Urinary bladder (tissue), 4 donors: ENCODE results near the gene GID4. TPM values are rescaled to one million over a fixed set of nuclear protein-coding genes. Genes with fewer than 3 reads are reported as not detected.
"Not testable (repeated sequence)": the region's sequence is repeated elsewhere in the genome, so short reads cannot be mapped to it uniquely, and the experiment has no call there.

Experiments used
- DNase-seq: peaks from one replicate; pipeline ENCODE4 v3.0.0-alpha.2; 2015; ENCODE audit errors: extremely low spot score
- H3K27ac ChIP-seq: one replicate; pipeline ENCODE4 v1.5.1; 2013; ENCODE audit warnings: low read depth, mild to moderate bottlenecking, moderate library complexity
- H3K36me3 ChIP-seq: one replicate; pipeline ENCODE4 v1.6.1; 2013; ENCODE audit warnings: mild to moderate bottlenecking, moderate library complexity; ENCODE audit not compliant: insufficient read depth
- H3K4me1 ChIP-seq: one replicate; pipeline ENCODE4 v1.6.1; 2013; ENCODE audit warnings: mild to moderate bottlenecking, moderate library complexity; ENCODE audit not compliant: insufficient read depth
- H3K4me3 ChIP-seq: one replicate; pipeline ENCODE4 v1.5.1; 2013; ENCODE audit warnings: low read depth, low read length
- WGBS: extraction: QIAGEN DNeasy Blood & Tissue Kit; methylation state at CpG from one replicate; pipeline ENCODE4 v1.1.7; 2013; 5-methylcytosine and 5-hydroxymethylcytosine counted together
- polyA plus RNA-seq: library from polyadenylated mRNA; stranded (reverse); fragments of 200-250 nt; gene quantifications from one replicate; pipeline ENCODE4 v1.2.3, GENCODE V29; 2013
- total RNA-seq: library from RNA; depleted of rRNA; stranded (reverse); fragments of >200 nt; gene quantifications from one replicate; pipeline ENCODE4 v1.2.3, GENCODE V29; 2014
- donor health status: healthy with polysubstance abuse.
- donor health status: healthy.

GID4 gene
- total RNA-seq (9.5 TPM), polyA plus RNA-seq (14.6 TPM)

DNA sequence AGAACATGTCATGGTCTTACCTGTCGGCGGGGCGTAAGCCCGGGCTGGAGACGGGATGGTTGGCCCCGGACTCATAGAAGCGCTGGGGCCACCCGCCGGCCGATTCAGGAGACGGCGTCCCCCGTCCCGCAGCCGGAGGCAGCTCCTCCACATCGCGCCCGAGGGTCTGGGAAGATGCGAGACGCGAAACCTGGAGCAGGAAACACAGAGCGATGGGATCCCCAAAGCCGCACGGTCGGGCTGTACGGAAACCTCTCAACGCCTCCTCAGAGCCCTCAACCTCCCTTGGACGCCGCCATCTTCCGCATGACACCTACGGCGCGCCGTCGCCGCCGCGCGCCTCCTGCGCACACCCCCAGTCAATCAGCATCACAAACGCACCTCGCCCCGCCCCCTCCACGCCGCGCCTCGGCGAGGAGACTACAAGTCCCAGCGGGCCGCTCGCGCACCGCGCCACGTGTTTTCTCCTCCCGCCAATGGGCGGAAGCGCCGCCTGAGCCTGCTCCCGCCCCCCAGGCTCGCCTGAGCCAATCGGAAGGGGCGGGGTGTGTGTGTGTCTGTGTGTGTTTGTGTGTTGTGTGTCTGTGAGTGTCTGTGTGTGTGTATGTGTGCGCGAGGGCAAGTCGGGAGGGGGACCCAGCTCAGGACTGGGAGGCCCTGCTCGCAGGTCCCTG, at the start of gene GID4, which contains the start of gene ATPAF2:
Gene GID4, plus strand, starts transcription at position 548 of the 674 bp plus-strand sequence. Its CDS starts 57 bp downstream, at position 605.
Gene ATPAF2, minus strand, starts transcription at position 308 of the 674 bp plus-strand sequence. Its CDS starts 155 bp downstream, at position 153.
- H3K4me3 ChIP-seq: peak within 1 kb of the TSS; percentile 94
- H3K36me3 ChIP-seq: no peaks in the 10 kb centered on the region
- H3K27ac ChIP-seq: peak within 1 kb of the TSS; percentile 56
- DNase-seq: peak; percentile 95
- WGBS: under 1% methylated on average over 67 of the region's 67 CpGs
- H3K4me1 ChIP-seq: no peaks in the 10 kb centered on the region

- H3K36me3 ChIP-seq: no peaks in the 10 kb centered on the region
- DNase-seq: no peak
- WGBS: 89% methylated on average over 10 of the region's 10 CpGs
- H3K4me3 ChIP-seq: no peak overlapping the region
- H3K27ac ChIP-seq: no peak overlapping the region
- no peaks in the 10 kb centered on the region for H3K4me1 ChIP-seq
Observed at GRCh38 chr17:17989618-17990017, 49.6 kb upstream of the GID4 start.

DNA sequence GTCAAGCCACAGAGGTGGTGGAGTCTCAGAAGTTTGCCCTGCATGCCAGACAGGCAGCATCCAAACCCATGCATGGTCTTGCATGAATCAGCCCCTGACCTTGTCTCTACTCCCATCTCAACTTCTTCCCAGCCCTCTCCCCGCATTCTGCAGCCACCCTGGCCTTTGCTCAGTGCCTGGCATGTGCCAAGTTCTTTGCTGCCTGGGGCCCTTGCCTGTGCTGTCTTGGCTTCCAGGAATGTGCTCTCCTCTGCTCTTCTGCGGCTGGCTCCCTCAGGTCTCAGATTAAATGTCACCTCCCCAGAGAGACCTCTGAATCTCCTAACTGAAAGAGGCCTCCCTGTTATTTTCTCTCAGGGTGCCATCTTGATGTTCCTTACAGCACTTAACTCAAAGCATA, 48.9 kb upstream of the GID4 start:
- no peaks in the 10 kb centered on the region for H3K4me1 ChIP-seq
- no peak overlapping the region for H3K4me3 ChIP-seq
- 86% methylated on average over 2 of the region's 2 CpGs for whole genome bisulfite sequencing
- H3K36me3 ChIP-seq: no peaks in the 10 kb centered on the region
- DNase-seq: no peak
- no peak overlapping the region for H3K27ac ChIP-seq

- H3K27ac ChIP-seq: no peak overlapping the region
- DNase-seq: no peak
- WGBS: 93% methylated on average over 2 of the region's 2 CpGs
- no peaks in the 10 kb centered on the region for H3K4me1 ChIP-seq
- H3K36me3 ChIP-seq: no peaks in the 10 kb centered on the region
- no peak overlapping the region for H3K4me3 ChIP-seq
Observed at GRCh38 chr17:17993366-17993765, 45.8 kb upstream of the GID4 start.

GRCh38 chr17:17993852-17994251, 45.4 kb upstream of the GID4 start:
- Histone ChIP-seq H3K4me3 (no peak overlapping the region), H3K4me1 (no peaks in the 10 kb centered on the region), H3K36me3 (no peaks in the 10 kb centered on the region), H3K27ac (no peak overlapping the region)
- no peak for DNase-seq
- WGBS: 97% methylated on average over 12 of the region's 12 CpGs

- DNase-seq: no peak
- 63% methylated on average over 18 of the region's 18 CpGs for WGBS
- no peak overlapping the region for H3K27ac ChIP-seq
Observed at GRCh38 chr17:17994271-17995069, 44.7 kb upstream of the GID4 start.

DNA sequence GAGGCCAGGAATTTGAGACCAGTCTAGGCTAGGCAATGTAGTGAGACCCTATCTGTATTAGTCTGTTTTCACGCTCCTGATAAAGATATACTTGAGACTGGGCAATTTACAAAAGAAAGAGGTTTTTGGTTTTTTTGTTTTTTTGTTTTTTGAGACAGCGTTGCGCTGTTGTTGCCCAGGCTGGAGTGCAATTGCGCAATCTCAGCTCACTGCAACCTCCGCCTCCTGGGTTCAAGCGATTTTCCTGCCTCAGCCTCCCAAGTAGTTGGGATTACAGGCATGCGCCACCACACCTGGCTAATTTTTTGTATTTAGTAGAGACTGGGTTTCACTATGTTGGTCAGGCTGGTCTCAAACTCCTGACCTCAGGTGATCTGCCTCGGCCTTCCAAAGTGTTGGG, 43.3 kb upstream of the GID4 start:
- not testable (repeated sequence) for H3K4me1 ChIP-seq, H3K27ac ChIP-seq, H3K4me3 ChIP-seq, H3K36me3 ChIP-seq, DNase-seq
- 98% methylated on average over 8 of the region's 8 CpGs for WGBS

More at GRCh38 chr17:17994271-17995069, 44.7 kb upstream of the GID4 start:
- Histone ChIP-seq H3K4me1 (no peaks in the 10 kb centered on the region), H3K4me3 (no peak overlapping the region), H3K36me3 (no peaks in the 10 kb centered on the region)

- 92% methylated on average over 8 of the region's 8 CpGs for WGBS
Observed at GRCh38 chr17:17998934-17999333, 40.3 kb upstream of the GID4 start.

GRCh38 chr17:17999364-18000029, 39.7 kb upstream of the GID4 start:
- Histone ChIP-seq H3K36me3 (no peaks in the 10 kb centered on the region), H3K4me3 (no peak overlapping the region), H3K4me1 (no peaks in the 10 kb centered on the region), H3K27ac (no peak overlapping the region)
- 81% methylated on average over 9 of the region's 9 CpGs for WGBS
- DNase-seq: no peak

More at GRCh38 chr17:17998934-17999333, 40.3 kb upstream of the GID4 start:
- no peak overlapping the region for H3K27ac ChIP-seq
- H3K4me3 ChIP-seq: no peak overlapping the region
- H3K36me3 ChIP-seq: no peaks in the 10 kb centered on the region
- DNase-seq: no peak
- no peaks in the 10 kb centered on the region for H3K4me1 ChIP-seq

GRCh38 chr17:18000030-18000408, 39.2 kb upstream of the GID4 start:
- H3K4me1 ChIP-seq: no peaks in the 10 kb centered on the region
- no peak for DNase-seq
- no peak overlapping the region for H3K27ac ChIP-seq
- no peaks in the 10 kb centered on the region for H3K36me3 ChIP-seq
- WGBS: 77% methylated on average over 8 of the region's 8 CpGs
- H3K4me3 ChIP-seq: no peak overlapping the region

- WGBS: 94% methylated on average over 2 of the region's 2 CpGs
- Histone ChIP-seq H3K27ac (no peak overlapping the region), H3K4me1 (no peaks in the 10 kb centered on the region), H3K36me3 (no peaks in the 10 kb centered on the region), H3K4me3 (no peak overlapping the region)
- no peak for DNase-seq
Observed at GRCh38 chr17:18002171-18002570, 37.0 kb upstream of the GID4 start.

- no peak overlapping the region for H3K27ac ChIP-seq
- WGBS: 87% methylated on average over 9 of the region's 9 CpGs
- no peaks in the 10 kb centered on the region for H3K4me1 ChIP-seq
- no peak for DNase-seq
- H3K36me3 ChIP-seq: no peaks in the 10 kb centered on the region
- no peak overlapping the region for H3K4me3 ChIP-seq
Observed at GRCh38 chr17:18004345-18004744, 34.9 kb upstream of the GID4 start.

- H3K4me3 ChIP-seq: no peak overlapping the region
- no peaks in the 10 kb centered on the region for H3K36me3 ChIP-seq
- H3K27ac ChIP-seq: no peak overlapping the region
- WGBS: 84% methylated on average over 9 of the region's 9 CpGs
- H3K4me1 ChIP-seq: no peaks in the 10 kb centered on the region
- DNase-seq: no peak
Observed at GRCh38 chr17:18004884-18005305, 34.3 kb upstream of the GID4 start.
